Lower leg skin (tissue), 3 donors: ENCODE data around the gene CIB4.

ENCODE experiments used
- POLR2A ChIP-seq, 2 donors: fragments of 450-650 bp; IDR thresholded peaks; one replicate each; pipeline ENCODE4 v1.6.1; 2016 to 2017; ENCODE audit warnings: antibody characterized with exemption in 2 of 2, mild to moderate bottlenecking in 1 of 2, moderate library complexity in 1 of 2
- TF ChIP-seq, protein P1 (sequence below), 3 donors: fragments of 450-650 bp; IDR thresholded peaks; one replicate each; pipeline ENCODE4 v1.5.1; 2016; ENCODE audit warnings: antibody characterized with exemption in 3 of 3, mild to moderate bottlenecking in 3 of 3, moderate library complexity in 2 of 3

GRCh38 chr2:26572591-26572990, 68.6 kb downstream of the CIB4 start:
- TF ChIP-seq, protein P1, sequence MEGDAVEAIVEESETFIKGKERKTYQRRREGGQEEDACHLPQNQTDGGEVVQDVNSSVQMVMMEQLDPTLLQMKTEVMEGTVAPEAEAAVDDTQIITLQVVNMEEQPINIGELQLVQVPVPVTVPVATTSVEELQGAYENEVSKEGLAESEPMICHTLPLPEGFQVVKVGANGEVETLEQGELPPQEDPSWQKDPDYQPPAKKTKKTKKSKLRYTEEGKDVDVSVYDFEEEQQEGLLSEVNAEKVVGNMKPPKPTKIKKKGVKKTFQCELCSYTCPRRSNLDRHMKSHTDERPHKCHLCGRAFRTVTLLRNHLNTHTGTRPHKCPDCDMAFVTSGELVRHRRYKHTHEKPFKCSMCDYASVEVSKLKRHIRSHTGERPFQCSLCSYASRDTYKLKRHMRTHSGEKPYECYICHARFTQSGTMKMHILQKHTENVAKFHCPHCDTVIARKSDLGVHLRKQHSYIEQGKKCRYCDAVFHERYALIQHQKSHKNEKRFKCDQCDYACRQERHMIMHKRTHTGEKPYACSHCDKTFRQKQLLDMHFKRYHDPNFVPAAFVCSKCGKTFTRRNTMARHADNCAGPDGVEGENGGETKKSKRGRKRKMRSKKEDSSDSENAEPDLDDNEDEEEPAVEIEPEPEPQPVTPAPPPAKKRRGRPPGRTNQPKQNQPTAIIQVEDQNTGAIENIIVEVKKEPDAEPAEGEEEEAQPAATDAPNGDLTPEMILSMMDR (IDR thresholded peaks at IDR 0.05), result no peak
- no peak for TF ChIP-seq POLR2A (IDR thresholded peaks at IDR 0.05)
